NCI-H2029 (cell line): ENCODE results near the gene IL18RAP.

ENCODE experiments used
- DNase-seq: peaks from one replicate; lab custom pipeline; 2025; lab: John Stamatoyannopoulos, UW

IL18RAP gene

GRCh38 chr2:102422910-102423309 is at the start of gene IL18RAP:
IL18RAP (plus strand) TSS chr2:102423160; CDS start chr2:102423278, 118 bp downstream.
- DNase-seq, result no peak

- no peak for DNase-seq
Observed at GRCh38 chr2:102376052-102376591, 46.8 kb upstream of the IL18RAP start.

GRCh38 chr2:102383722-102384121 is 39.2 kb upstream of the IL18RAP start:
- DNase-seq, result no peak

GRCh38 chr2:102385522-102385921 is 37.4 kb upstream of the IL18RAP start:
- DNase-seq, result no peak

- DNase-seq, result no peak
Observed at GRCh38 chr2:102386004-102386403, 37.0 kb upstream of the IL18RAP start.

- DNase-seq, result no peak
Observed at GRCh38 chr2:102386867-102387541, 36.0 kb upstream of the IL18RAP start.

- DNase-seq, result no peak
Observed at GRCh38 chr2:102387763-102388546, 35.0 kb upstream of the IL18RAP start.

GRCh38 chr2:102391565-102391964 is 31.4 kb upstream of the IL18RAP start:
- no peak for DNase-seq

- no peak for DNase-seq
Observed at GRCh38 chr2:102392096-102392495, 30.9 kb upstream of the IL18RAP start.

GRCh38 chr2:102392942-102393341 is 30.0 kb upstream of the IL18RAP start:
- DNase-seq, result no peak

GRCh38 chr2:102396012-102396411 is 26.9 kb upstream of the IL18RAP start:
- DNase-seq, result no peak

- no peak for DNase-seq
Observed at GRCh38 chr2:102397209-102397608, 25.8 kb upstream of the IL18RAP start.

GRCh38 chr2:102399499-102400141 is 23.3 kb upstream of the IL18RAP start:
- DNase-seq, result no peak

GRCh38 chr2:102401456-102401855 is 21.5 kb upstream of the IL18RAP start:
- DNase-seq, result no peak

GRCh38 chr2:102401865-102402264 is 21.1 kb upstream of the IL18RAP start:
- no peak for DNase-seq

GRCh38 chr2:102410952-102411351 is 12.0 kb upstream of the IL18RAP start:
- DNase-seq, result no peak

- DNase-seq, result no peak
Observed at GRCh38 chr2:102412199-102412598, 10.8 kb upstream of the IL18RAP start.

GRCh38 chr2:102417946-102418345 is 5.0 kb upstream of the IL18RAP start:
- no peak for DNase-seq

GRCh38 chr2:102418421-102418961 is 4.5 kb upstream of the IL18RAP start:
- no peak for DNase-seq

- DNase-seq, result no peak
Observed at GRCh38 chr2:102420290-102420689, 2.7 kb upstream of the IL18RAP start.

GRCh38 chr2:102421890-102422759 is 835 bp upstream of the IL18RAP start:
- no peak for DNase-seq
